ENCODE data around the gene TNFRSF14. TPM values are rescaled to one million over a fixed set of nuclear protein-coding genes. Genes with fewer than 3 reads are reported as not detected.

TNFRSF14 gene
- total RNA-seq, 1 donor, result 17.7 TPM

- no peak overlapping the region for H3K4me3 ChIP-seq (ENCODE audit: low read depth, low read length)
- TF ChIP-seq, protein P1, sequence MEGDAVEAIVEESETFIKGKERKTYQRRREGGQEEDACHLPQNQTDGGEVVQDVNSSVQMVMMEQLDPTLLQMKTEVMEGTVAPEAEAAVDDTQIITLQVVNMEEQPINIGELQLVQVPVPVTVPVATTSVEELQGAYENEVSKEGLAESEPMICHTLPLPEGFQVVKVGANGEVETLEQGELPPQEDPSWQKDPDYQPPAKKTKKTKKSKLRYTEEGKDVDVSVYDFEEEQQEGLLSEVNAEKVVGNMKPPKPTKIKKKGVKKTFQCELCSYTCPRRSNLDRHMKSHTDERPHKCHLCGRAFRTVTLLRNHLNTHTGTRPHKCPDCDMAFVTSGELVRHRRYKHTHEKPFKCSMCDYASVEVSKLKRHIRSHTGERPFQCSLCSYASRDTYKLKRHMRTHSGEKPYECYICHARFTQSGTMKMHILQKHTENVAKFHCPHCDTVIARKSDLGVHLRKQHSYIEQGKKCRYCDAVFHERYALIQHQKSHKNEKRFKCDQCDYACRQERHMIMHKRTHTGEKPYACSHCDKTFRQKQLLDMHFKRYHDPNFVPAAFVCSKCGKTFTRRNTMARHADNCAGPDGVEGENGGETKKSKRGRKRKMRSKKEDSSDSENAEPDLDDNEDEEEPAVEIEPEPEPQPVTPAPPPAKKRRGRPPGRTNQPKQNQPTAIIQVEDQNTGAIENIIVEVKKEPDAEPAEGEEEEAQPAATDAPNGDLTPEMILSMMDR (IDR thresholded peaks at IDR 0.05; ENCODE audit: insufficient read depth, low read depth, low read length), result no peak
- DNase-seq (ENCODE audit: low read depth), result no peak
These were observed 13.8 kb upstream of the TNFRSF14 start for GRCh38 chr1:2542246-2542915.

DNA sequence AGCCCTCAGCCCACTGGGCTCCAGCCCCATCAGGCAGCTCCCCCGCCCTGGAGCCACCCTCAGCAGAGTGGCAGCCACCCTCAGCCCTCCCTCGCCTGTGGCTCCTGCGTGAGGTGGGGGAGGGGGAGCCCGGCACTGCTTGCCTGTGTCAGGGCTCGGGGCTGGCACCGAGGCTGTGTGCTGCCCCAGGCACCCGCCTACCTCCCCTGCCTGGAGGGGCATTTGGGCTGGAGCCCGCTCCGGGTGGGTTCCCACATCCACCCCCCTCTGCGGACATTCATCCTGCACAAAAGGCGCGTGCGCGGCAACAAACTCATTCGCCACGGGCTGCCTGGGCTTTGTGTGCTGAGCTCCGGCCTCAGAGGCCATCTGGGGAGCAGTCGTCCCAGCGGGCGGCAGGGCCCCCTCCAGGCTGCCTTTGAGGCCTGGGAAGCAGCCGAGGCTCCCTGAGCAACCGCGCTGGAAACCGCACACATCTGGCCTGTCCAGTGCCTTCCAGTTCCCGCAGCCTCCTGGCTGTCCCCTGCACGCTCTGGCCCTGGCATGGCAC lies 12.6 kb upstream of the TNFRSF14 start:
- TF ChIP-seq, protein P1 (IDR thresholded peaks at IDR 0.05; ENCODE audit: insufficient read depth, low read depth, low read length), result no peak
- DNase-seq (ENCODE audit: low read depth), result peak; percentile 46
- no peak overlapping the region for H3K4me3 ChIP-seq (ENCODE audit: low read depth, low read length)

DNA sequence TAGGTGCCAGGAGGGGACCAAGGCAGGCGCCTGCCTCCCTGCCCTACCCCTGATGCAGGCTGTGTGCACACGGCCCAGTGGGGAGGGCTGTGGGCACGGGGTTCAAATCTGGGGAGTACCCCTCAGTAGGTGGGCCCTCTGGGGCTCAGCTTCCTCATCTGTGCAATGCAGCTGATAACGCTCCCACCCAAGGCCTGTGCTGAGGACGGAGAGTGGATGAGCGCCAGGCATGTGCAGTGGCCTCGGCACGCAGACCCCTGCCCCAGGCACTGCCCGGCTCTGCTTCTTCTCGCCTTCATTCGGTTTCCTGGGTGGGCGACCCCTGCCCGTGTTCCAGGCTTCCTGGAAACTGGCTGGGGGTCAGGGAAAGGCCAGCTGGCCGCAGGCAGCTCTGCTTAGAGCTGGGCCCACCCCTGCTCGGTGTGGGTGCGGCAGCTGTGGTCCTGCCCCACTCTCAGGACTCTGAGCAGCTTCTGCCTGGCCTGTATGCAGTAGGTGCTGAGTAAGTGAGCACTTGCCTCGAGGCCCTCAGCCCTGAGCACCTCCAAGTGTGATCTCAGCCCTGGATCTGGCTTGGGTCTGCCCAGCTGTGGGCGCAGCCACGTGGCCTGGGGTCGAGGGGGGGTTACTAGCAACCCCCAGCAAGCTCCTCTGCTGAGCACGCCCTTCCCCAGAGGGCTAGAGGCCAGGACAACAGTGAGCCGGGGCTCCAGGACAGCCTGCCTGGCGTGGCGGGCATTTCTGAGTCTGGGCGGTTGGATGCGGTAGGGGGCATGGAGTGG lies 11.9 kb upstream of the TNFRSF14 start:
- peak; percentile 47 for DNase-seq (ENCODE audit: low read depth)
- H3K4me3 ChIP-seq (ENCODE audit: low read depth, low read length), result no peak overlapping the region
- TF ChIP-seq, protein P1 (IDR thresholded peaks at IDR 0.05; ENCODE audit: insufficient read depth, low read depth, low read length), result no peak

DNA sequence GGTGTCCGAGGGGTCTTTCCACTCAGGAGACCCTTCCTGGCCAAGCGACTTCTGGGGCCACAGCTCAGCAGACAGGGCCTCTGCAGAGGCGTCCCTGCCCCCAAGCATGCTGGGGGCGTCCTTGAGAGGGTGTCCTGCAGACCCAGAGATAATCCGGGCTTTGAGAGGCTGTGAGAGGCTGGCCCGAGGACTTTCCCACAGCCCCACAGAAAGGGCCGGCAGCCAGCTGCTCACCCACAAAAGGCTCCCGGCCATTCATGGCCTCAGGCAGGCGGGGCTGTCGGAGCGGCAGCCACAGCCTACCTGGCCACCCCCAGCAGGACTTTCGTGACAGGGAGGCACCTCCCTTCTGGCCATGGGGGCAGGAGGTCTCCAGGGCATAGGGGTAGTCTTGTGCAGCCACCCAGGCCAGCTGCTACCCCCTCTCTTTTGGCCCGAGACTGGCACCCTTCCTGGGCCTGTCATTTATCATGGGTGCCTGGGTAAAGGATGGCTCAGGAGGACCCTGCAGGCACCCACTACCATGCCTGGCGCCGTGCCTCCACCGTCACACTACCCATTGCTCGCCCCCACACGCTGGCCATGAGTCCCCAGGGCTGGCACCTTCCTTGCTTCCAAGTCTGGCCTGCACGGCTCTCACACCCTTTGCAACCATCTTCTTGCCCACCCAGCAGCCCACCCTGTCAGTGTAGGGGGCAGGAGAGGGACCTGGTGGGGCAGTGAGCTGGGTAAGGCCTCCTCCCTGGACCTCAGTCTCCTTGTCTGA lies 11.1 kb upstream of the TNFRSF14 start:
- no peak overlapping the region for H3K4me3 ChIP-seq (ENCODE audit: low read depth, low read length)
- peak; percentile 54 for DNase-seq (ENCODE audit: low read depth)
- TF ChIP-seq, protein P1 (IDR thresholded peaks at IDR 0.05; ENCODE audit: insufficient read depth, low read depth, low read length), result no peak

DNA sequence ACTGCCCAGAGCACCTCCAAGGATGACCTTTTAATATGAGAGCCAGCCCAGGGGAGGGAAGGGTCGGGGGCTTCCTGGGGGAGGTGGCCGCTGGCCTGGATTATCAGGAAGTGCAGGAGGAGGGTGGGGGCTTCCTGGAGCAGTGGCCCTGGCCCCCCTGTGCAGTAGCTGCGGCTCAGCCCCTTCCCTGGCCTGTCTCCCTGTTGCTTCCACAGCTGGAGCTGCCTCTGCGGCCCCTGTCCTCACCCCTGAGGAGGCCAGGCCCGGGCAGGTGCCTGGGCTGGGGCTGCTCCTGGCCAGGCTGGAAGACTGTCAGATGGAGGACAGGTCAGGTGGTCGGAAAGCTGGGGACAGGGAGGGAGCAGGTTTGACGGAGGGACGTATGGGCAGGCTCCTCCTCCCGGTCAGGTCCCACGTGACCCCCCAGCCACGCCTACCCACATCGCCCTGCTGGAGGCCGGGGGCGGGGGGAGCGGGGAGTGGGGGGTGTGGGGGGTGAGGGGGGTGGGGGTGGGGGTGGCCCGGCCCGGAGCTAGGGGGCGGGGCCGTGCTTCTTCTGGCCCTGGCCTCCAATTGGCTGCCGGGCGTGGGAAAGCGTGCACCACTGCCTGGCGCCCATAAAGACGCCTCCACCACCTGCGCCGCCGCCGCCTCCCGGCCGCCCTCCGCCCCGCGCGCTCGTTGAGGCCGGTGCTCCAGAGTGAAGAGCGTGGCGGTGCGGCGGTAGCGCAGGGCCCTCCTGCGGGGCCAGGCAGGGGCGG lies 10.2 kb upstream of the TNFRSF14 start:
- peak; percentile 89 for DNase-seq (ENCODE audit: low read depth)
- H3K4me3 ChIP-seq (ENCODE audit: low read depth, low read length), result peak overlapping the region; percentile 64
- TF ChIP-seq, protein P1 (IDR thresholded peaks at IDR 0.05; ENCODE audit: insufficient read depth, low read depth, low read length), result peak; percentile 1

All from fibroblast of villous mesenchyme (primary cell).